ENCODE data around the gene PDIA5. TPM values are rescaled to one million over a fixed set of nuclear protein-coding genes. Genes with fewer than 3 reads are reported as not detected.

The PDIA5 gene
- total RNA-seq, 1 experiment from 2014 or later: 53.6 TPM

GRCh38 chr3:123100193-123100776, 33.5 kb downstream of the PDIA5 start:
- Histone ChIP-seq H3K27ac (ENCODE audit: low read length) (no peak overlapping the region), H3K27me3 (ENCODE audit: control insufficient read depth, insufficient read depth, low read length) (no peaks in the 10 kb centered on the region), H3K9me3 (ENCODE audit: control insufficient read depth, insufficient read depth, low read depth, low read length) (no peaks in the 10 kb centered on the region), H3K36me3 (ENCODE audit: control insufficient read depth, insufficient read depth, low read length) (peaks cover 5% of the 10 kb centered on the region; the same call in 1 of the 2 replicates), H3K4me1 (ENCODE audit: control insufficient read depth, insufficient read depth, low read length) (peaks cover 6% of the 10 kb centered on the region; the same call in 1 of the 2 replicates), H3K4me3 (ENCODE audit: low read depth in 2 of 2, low read length in 2 of 2) (no peak overlapping the region)
- no TSS peak for BruUV-seq (replicated peaks)
- POLR2A ChIA-PET: no interaction called here
- no peak for TF ChIP-seq POLR2AphosphoS5 (IDR thresholded peaks at IDR 0.05; ENCODE audit: low read depth, low read length)
- TF ChIP-seq REST (IDR thresholded peaks at IDR 0.05; ENCODE audit: insufficient read depth in 1 of 2, low read depth in 2 of 2, low read length in 1 of 2): no peak
- TF ChIP-seq CTCF (IDR thresholded peaks at IDR 0.05): no peak
- no peak for TF ChIP-seq TCF7L2 (IDR thresholded peaks at IDR 0.05; ENCODE audit: low read depth, low read length)
- TF ChIP-seq SIN3A (IDR thresholded peaks at IDR 0.05; ENCODE audit: borderline replicate concordance, insufficient read depth, low read depth, low read length): no peak
- DNase-seq (ENCODE audit: low read depth, low spot score) (no peak), ATAC-seq (no peak)
- intact Hi-C loops (cut with micrococcal nuclease; ENCODE audit: unreplicated experiment) (no loop called here), in situ Hi-C loops (cut with HindIII; ENCODE audit: low pct_unique_long_range_greater_than_20kb, low sequenced_read_pairs) (no loop called here)
- CTCF ChIA-PET: no interaction called here

GRCh38 chr3:123102249-123102648, 35.4 kb downstream of the PDIA5 start:
- intact Hi-C loops (cut with micrococcal nuclease; ENCODE audit: unreplicated experiment) (no loop called here), in situ Hi-C loops (cut with HindIII; ENCODE audit: low pct_unique_long_range_greater_than_20kb, low sequenced_read_pairs) (no loop called here)
- no peaks in the 10 kb centered on the region for H3K9me3 ChIP-seq (ENCODE audit: control insufficient read depth, insufficient read depth, low read depth, low read length)
- no peak overlapping the region for H3K4me3 ChIP-seq (ENCODE audit: low read depth in 2 of 2, low read length in 2 of 2)
- H3K4me1 ChIP-seq (ENCODE audit: control insufficient read depth, insufficient read depth, low read length): peaks cover 6% of the 10 kb centered on the region; the same call in 1 of the 2 replicates
- H3K27me3 ChIP-seq (ENCODE audit: control insufficient read depth, insufficient read depth, low read length): no peaks in the 10 kb centered on the region
- no TSS peak for BruUV-seq (replicated peaks)
- peaks cover 7% of the 10 kb centered on the region for H3K36me3 ChIP-seq (ENCODE audit: control insufficient read depth, insufficient read depth, low read length)
- no peak overlapping the region for H3K27ac ChIP-seq (ENCODE audit: low read length)
- ChIA-PET CTCF (no interaction called here), POLR2A (no interaction called here)
- TF ChIP-seq SIN3A (IDR thresholded peaks at IDR 0.05; ENCODE audit: borderline replicate concordance, insufficient read depth, low read depth, low read length) (no peak), TCF7L2 (IDR thresholded peaks at IDR 0.05; ENCODE audit: low read depth, low read length) (no peak), POLR2AphosphoS5 (IDR thresholded peaks at IDR 0.05; ENCODE audit: low read depth, low read length) (no peak), CTCF (IDR thresholded peaks at IDR 0.05) (no peak), REST (IDR thresholded peaks at IDR 0.05; ENCODE audit: insufficient read depth in 1 of 2, low read depth in 2 of 2, low read length in 1 of 2) (no peak)
- DNase-seq (ENCODE audit: low read depth, low spot score): no peak
- ATAC-seq: no peak
